Embryonic facial prominence (tissue), 1 donor: ENCODE results near the gene ANKMY2.

Experiments used
- DNase-seq: peaks from one replicate; pipeline ENCODE4 v3.0.0-alpha.2; 2016; ENCODE audit errors: extremely low spot score

Gene ANKMY2

GRCh38 chr7:16579216-16579615, 66.3 kb downstream of the ANKMY2 start:
- DNase-seq: no peak

- no peak for DNase-seq
These were observed 73.6 kb downstream of the ANKMY2 start for GRCh38 chr7:16571941-16572340.

- peak; percentile 85 for DNase-seq
These were observed 80.6 kb downstream of the ANKMY2 start for GRCh38 chr7:16564909-16565426.

GRCh38 chr7:16564023-16564380, 81.6 kb downstream of the ANKMY2 start:
- DNase-seq: no peak

- DNase-seq: no peak
These were observed 82.1 kb downstream of the ANKMY2 start for GRCh38 chr7:16563281-16564022.

GRCh38 chr7:16562456-16563220, 82.9 kb downstream of the ANKMY2 start:
- no peak for DNase-seq

GRCh38 chr7:16561943-16562342, 83.6 kb downstream of the ANKMY2 start:
- DNase-seq: no peak

GRCh38 chr7:16559497-16560179, 85.9 kb downstream of the ANKMY2 start:
- no peak for DNase-seq

- no peak for DNase-seq
These were observed 86.7 kb downstream of the ANKMY2 start for GRCh38 chr7:16558761-16559302.

GRCh38 chr7:16556359-16556758, 89.2 kb downstream of the ANKMY2 start:
- DNase-seq: no peak

GRCh38 chr7:16554518-16555236, 90.9 kb downstream of the ANKMY2 start:
- no peak for DNase-seq

- DNase-seq: no peak
These were observed 94.9 kb downstream of the ANKMY2 start for GRCh38 chr7:16550671-16551070.
